Measurements from ENCODE around the gene RAD52.

The RAD52 gene

DNA sequence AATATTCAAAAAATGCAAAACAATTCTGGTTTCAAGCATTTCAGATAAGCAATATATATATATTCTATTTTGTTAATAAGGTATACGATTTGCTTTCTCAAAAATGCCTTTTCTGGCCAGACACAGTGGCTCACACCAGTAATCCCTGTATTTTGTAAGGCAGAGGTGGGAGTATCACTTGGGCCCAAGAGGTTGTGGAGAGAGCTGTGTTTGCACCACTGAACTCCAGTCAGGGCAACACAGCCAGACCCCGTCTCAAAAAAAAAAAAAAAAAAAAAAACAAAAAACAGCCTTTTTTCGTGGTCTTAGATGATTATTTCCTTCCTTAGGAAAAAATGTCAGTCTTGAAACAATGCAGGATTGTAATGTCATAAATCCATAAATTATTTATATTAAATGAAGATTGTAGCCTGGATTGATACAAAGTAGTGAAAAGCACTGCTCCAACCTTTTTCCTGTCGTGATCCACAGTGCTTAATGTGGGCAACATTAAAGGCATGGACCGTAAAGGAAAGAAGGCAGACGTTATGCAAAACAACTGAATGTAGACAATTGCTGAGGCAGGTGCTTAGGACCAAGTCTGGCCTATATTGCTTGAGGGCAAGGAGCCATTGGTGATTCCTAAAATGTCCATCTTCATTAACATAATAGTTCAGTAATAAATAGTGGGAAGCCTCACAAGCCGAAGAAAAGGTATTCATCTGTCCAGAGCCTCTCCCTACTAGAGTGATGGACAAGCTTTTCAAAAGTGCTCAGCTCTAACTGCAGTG, 36.8 kb downstream of the RAD52 start:
- DNase-seq = no peak

DNA sequence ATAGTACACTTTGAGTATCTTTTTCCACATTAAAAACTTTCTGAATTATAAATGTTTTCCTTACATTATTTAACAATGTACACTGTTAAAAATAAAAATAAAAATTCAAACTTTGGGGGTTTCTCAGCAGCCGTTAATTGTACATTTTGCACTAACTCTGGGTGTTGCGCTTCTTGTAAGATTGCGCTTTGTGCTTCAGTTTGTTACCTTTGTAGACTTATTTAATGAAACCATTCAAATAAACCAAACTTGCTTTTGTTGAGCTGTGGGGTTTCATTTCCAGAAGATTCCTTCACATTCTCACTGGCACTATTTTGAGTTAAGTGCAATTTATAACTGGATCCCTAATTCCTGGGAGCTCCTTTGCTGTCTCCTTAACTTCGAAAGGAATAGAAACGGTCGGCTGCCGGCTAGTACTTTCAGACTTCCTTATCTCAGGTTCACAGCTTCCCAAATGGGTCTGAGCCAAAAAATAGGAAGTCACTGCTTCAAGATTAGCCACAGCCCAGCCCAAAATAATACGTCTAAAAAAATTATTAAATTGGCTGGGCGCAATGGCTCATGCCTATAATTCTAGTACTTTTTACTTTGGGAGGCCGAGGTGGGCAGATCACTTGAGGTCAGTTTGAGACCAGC, 38.2 kb downstream of the RAD52 start:
- no peak for DNase-seq

DNA sequence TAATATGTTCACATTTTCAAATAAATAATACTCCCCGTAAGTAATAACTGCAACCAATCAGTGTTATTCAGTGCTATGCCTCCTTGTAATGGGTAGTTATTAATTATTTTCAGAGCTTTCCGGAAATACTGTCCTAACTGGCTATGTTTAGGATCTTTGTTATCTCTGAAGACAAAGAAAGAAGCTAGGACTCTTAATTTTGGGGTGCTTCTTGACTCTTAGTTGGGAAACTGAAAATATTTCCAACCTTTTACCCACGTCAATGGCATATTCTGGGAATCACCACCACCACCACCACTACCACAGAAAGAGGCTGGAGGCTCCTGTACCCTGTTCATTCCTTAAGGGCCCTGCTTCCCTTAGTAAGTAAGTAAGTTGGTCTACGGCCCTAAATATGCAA, 39.1 kb downstream of the RAD52 start:
- no peak for DNase-seq

DNA sequence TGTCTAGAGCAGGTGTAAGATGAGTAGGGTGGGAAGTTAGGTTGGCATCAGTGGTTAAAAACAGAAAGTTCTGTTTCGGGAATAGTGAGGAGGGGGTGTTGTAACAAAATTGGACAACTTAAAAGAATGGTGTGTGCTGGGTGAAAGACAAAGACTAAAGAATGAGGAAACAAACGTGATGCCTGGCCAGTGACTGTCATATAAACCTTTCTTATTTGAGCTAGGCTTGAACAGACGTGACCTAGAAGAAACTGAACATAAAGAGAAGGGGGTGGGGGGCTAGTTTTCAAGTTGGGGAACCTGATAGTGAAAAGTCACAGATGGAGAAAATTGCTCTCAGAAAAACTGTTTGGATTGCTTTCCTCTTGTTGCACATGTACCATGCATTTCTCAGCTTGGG, 39.6 kb downstream of the RAD52 start:
- no peak for DNase-seq

DNA sequence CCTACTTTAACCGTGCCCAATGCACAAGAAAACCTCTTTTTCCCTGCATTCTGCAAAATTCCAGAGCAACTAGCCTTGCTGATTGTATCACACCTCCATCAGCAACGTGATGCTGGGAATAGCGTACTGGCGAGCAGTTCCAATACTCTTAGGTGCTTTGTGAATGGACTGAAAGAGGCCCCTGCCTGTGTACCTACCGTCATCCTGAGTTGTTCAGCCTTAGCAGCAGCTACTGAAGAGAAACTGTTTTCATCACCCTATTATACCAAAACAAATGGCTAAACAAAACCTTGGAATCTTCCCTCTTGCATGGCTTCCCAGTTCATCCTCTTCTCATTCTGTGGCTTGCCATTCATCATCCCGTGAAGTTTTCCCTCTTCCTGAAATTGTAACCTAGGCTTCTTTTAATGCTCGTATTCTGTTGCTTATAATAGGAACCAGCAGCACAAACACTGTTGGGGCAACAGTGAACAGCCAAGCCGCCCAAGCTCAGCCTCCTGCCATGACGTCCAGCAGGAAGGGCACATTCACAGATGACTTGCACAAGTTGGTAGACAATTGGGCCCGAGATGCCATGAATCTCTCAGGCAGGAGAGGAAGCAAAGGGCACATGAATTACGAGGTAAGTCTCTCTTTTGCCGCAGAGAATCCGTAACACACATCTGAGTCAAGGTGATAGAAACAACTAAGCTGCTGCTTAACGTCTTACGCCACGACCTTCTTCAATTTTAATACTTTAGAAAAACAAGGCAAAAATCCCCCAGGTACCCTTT, 41.9 kb downstream of the RAD52 start:
- DNase-seq = no peak

DNA sequence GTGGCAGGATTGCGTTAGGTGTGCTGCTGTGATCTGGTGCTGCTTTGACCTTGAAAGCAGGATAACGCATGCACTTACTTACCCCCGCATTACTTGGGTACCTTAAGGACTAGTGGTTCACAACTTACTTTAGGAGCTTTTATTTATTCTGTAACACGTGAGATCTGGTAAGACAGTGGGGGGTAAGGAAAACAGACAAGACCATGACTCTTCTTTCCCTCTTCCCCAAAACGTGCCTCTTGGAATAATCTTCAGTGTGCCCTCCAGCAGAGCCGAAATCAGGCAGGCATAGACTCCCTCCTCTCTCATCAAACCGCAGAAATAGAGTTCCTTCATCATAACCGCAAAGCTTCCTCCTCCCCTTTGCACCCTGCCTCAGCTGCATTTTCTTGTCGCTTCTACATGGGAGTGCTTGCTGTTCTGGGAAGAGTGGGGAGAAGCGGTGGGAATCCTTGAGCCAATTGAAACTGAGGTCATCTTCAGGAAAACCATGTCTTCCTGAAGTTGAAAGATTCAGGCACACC, 43.4 kb downstream of the RAD52 start:
- no peak for DNase-seq

DNA sequence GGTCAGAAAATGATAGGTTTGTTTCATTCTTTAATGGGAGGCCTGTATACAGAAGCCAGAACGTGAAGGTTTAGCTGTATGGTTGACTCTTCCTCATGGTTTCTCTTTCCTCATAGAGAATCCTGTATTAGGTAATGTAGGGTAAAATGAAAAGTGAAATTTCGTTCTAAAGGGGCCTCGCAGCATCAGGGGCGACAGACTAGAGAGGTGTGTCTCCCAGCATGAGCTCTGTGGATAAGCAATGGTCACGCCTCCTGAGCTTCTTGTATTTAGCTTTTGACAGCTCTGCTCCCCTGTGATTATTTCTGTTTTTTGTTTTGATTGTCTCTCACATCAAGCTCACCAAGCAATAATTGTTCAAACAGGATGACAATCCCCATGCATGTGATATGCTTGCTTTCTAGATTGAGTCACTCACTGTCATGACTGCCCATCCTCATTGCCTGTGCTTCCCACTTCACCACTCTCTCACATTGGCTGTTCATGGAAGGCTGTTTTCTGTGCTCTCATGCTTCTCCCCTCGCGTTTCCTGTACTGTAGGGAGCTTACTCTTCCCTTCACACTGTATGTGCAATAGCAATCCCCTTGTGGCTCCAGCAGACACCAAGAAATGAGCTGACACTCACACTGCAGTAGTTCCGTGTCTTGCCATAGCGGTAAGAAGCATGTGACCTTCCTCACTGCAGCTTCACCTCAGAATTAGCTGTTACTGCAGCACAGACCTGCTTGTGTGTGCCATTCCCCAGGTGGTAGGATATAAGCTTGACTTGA, 44.0 kb downstream of the RAD52 start:
- no peak for DNase-seq

DNA sequence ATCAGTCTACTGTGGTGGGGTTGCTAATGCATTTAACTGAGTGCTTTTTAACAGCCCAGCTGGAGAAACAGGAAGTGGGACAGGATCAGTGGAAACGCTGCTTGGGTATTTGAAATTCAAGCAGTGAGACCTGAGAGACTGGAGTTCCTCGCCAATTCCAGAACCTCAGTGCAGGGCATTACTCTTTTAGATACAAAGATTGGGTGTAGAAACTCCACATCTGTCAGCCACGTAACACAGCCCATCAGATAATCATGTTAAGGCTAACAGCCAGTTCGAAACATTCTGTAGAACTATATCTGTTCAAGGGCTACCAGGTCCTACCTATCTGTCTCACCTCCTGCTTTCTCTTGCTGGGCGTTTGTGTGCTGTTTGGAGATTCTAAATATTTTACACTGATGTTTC, 45.5 kb downstream of the RAD52 start:
- DNase-seq = no peak

DNA sequence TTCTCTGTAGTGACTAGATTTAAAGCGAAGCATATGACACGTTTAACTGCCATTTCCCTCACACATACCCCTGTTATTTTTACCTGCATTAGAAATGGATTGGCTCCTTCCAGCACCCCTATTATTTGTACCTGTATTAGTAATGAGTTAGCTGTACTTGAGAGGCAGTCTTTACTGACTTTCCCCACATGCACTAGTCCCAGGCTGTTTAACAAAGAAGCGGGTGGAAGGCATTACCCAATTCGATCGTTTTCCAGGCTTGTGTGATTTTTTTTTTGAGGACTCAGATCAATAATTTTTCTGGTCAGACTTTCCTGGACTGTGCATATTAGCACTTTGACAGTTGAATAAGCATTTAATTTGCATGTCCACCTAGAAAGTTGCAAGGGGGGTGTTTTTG, 46.4 kb downstream of the RAD52 start:
- no peak for DNase-seq

- DNase-seq = no peak
Observed at GRCh38 chr12:902581-902980, 46.9 kb downstream of the RAD52 start.

DNA sequence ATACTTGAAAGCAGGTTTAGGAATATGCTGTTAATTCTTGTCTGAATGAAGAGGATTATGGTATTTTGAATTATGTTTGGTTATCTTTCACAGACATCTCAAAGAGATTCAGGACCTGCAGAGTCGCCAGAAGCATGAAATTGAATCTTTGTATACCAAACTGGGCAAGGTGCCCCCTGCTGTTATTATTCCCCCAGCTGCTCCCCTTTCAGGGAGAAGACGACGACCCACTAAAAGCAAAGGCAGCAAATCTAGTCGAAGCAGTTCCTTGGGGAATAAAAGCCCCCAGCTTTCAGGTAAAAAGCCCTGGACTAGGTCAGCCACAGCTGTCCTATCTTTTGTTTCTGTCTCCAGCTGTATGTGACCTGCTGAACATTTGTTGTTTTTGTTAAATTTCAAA, 52.1 kb downstream of the RAD52 start:
- DNase-seq = no peak

GRCh38 chr12:896031-896430, 53.5 kb downstream of the RAD52 start:
- no peak for DNase-seq

DNA sequence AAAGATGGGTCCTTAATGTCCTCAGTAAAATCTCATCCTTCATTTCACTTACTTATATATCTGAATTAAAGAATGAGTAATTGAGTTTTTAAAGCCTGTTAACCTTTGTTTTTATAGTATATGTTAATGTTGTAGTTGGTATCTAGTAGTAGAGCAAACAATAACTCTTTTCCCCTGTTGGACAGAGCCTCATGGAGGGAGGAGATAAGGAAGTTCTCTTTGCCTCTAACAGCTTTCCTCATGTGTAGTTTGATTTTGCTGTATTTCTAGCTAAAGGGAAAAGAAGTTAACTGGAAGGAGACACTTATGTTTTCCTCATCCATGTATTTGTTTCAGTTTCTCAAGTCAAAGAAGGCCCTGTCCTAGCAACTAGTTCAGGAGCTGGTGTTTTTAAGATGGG, 55.3 kb downstream of the RAD52 start:
- no peak for DNase-seq

- no peak for DNase-seq
Observed at GRCh38 chr12:886206-886605, 63.3 kb downstream of the RAD52 start.

GRCh38 chr12:885701-886100, 63.8 kb downstream of the RAD52 start:
- DNase-seq = no peak

DNA sequence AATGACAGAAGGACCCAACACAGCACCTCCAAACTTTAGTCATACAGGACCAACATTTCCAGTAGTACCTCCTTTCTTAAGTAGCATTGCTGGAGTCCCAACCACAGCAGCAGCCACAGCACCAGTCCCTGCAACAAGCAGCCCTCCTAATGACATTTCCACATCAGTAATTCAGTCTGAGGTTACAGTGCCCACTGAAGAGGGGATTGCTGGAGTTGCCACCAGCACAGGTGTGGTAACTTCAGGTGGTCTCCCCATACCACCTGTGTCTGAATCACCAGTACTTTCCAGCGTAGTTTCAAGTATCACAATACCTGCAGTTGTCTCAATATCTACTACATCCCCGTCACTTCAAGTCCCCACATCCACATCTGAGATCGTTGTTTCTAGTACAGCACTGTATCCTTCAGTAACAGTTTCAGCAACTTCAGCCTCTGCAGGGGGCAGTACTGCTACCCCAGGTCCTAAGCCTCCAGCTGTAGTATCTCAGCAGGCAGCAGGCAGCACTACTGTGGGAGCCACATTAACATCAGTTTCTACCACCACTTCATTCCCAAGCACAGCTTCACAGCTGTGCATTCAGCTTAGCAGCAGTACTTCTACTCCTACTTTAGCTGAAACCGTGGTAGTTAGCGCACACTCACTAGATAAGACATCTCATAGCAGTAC, 64.6 kb downstream of the RAD52 start:
- DNase-seq = no peak

DNA sequence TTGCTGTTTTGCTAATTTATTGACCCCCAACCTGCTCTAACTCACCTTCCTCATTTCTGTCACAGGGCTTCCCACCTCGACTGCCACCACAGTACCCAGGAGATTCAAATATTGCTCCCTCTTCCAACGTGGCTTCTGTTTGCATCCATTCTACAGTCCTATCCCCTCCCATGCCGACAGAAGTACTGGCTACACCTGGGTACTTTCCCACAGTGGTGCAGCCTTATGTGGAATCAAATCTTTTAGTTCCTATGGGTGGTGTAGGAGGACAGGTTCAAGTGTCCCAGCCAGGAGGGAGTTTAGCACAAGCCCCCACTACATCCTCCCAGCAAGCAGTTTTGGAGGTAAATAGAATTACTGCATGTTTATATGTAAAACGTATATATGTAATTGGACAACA, 68.8 kb downstream of the RAD52 start:
- DNase-seq = no peak

DNA sequence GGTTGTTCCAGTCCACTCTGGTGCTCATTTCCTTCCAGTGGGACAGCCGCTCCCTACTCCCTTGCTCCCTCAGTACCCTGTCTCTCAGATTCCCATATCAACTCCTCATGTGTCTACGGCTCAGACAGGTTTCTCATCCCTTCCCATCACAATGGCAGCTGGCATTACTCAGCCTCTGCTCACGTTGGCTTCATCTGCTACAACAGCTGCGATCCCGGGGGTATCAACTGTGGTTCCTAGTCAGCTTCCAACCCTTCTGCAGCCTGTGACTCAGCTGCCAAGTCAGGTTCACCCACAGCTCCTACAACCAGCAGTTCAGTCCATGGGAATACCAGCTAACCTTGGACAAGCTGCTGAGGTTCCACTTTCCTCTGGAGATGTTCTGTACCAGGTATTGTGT, 69.9 kb downstream of the RAD52 start:
- DNase-seq = no peak

GRCh38 chr12:873954-874353, 75.5 kb downstream of the RAD52 start:
- DNase-seq = no peak

- DNase-seq = no peak
Observed at GRCh38 chr12:870378-870777, 79.1 kb downstream of the RAD52 start.

DNA sequence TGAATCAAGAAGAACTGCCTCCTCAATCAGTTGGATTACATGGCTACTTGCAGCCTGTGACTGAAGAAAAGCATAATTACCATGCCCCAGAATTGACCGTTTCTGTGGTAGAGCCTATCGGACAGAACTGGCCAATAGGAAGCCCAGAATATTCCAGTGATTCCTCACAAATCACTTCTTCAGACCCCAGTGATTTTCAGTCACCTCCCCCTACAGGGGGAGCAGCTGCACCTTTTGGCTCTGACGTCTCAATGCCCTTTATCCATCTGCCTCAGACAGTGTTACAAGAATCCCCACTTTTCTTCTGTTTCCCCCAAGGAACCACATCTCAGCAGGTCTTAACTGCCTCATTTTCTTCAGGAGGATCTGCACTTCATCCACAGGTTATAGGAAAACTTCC, 80.8 kb downstream of the RAD52 start:
- DNase-seq = no peak

GRCh38 chr12:867905-868304, 81.6 kb downstream of the RAD52 start:
- no peak for DNase-seq

- DNase-seq = no peak
Observed at GRCh38 chr12:865614-866013, 83.9 kb downstream of the RAD52 start.
